Panc1 (cell line): ENCODE results near the gene PALB2. TPM values are rescaled to one million over a fixed set of nuclear protein-coding genes. Genes with fewer than 3 reads are reported as not detected.
"Not testable (repeated sequence)": the region's sequence is repeated elsewhere in the genome, so short reads cannot be mapped to it uniquely, and the experiment has no call there.

Experiments used
- ATAC-seq: fragments of 200-7000 bp; cut with Tn5 transposase; 2 replicates; pipeline ENCODE4 v1.9.1; 2020; ENCODE audit warnings: mild to moderate bottlenecking, moderate library complexity
- BruUV-seq: library from RNA; stranded (reverse); fragments of 400-500 nt; replicated peaks from 2 replicates; lab custom pipeline; 2021; lab: Mats Ljungman, UMichigan
- CTCF ChIA-PET: fragments of 300-600 bp; sonication (Branson Sonifier 250); formaldehyde crosslinking; loops from one replicate; lab custom pipeline; 2022; ENCODE audit warnings: antibody characterized with exemption; lab: Charles Lee
- POLR2A ChIA-PET: fragments of 300-600 bp; sonication (Branson Sonifier 250); formaldehyde crosslinking; loops from one replicate; lab custom pipeline; 2022; ENCODE audit warnings: antibody characterized with exemption; lab: Charles Lee
- DNase-seq: peaks from one replicate; pipeline ENCODE4 v3.0.0-alpha.2; 2010; ENCODE audit warnings: low read depth, low spot score
- H3K27ac ChIP-seq: 2 replicates; pipeline ENCODE4 v1.5.1; 2011; ENCODE audit warnings: mild to moderate bottlenecking, low read length, inconsistent platforms
- H3K27me3 ChIP-seq: fragments of 200-500 bp; sonication (Bioruptor generic); 2 replicates; pipeline ENCODE4 v1.6.0; 2014; ENCODE audit warnings: low read length, inconsistent platforms; ENCODE audit not compliant: control insufficient read depth, insufficient read depth
- H3K36me3 ChIP-seq: fragments of 200-500 bp; sonication (Bioruptor generic); 2 replicates; pipeline ENCODE4 v1.5.1; 2014; ENCODE audit warnings: inconsistent platforms, mild to moderate bottlenecking, low read length, moderate library complexity; ENCODE audit not compliant: control insufficient read depth, insufficient read depth
- H3K4me1 ChIP-seq: 2 replicates; pipeline ENCODE4 v1.5.1; 2011; ENCODE audit warnings: inconsistent platforms, mild to moderate bottlenecking, low read length, moderate library complexity; ENCODE audit not compliant: control insufficient read depth, insufficient read depth
- H3K4me3 ChIP-seq, 2 experiments: 2 replicates each; pipeline ENCODE4 v1.5.1; 2011 to 2012; ENCODE audit warnings: low read depth in 2 of 2, low read length in 2 of 2, mild to moderate bottlenecking in 2 of 2, inconsistent platforms in 1 of 2, moderate library complexity in 1 of 2
- H3K9me3 ChIP-seq: fragments of 200-500 bp; sonication (Bioruptor generic); 2 replicates; pipeline ENCODE4 v1.5.1; 2014; ENCODE audit warnings: low read depth, mild to moderate bottlenecking, inconsistent platforms, low read length, moderate library complexity; ENCODE audit not compliant: control insufficient read depth, insufficient read depth
- POLR2AphosphoS5 ChIP-seq: IDR thresholded peaks from 2 replicates; pipeline ENCODE4 v1.6.1; 2012; ENCODE audit warnings: mild to moderate bottlenecking, low read depth, low read length, moderate library complexity
- SIN3A ChIP-seq: IDR thresholded peaks from 2 replicates; pipeline ENCODE4 v1.6.1; 2012; ENCODE audit warnings: low read depth, mild to moderate bottlenecking, low read length, moderate library complexity, borderline replicate concordance; ENCODE audit not compliant: insufficient read depth
- TCF7L2 ChIP-seq: IDR thresholded peaks from 2 replicates; pipeline ENCODE4 v1.6.1; 2011; ENCODE audit warnings: mild to moderate bottlenecking, low read depth, low read length, inconsistent platforms
- in situ Hi-C: cut with HindIII; loops from 2 replicates; pipeline ENCODE4 v1.10.0; 2016; ENCODE audit warnings: low sequenced_read_pairs, low pct_unique_long_range_greater_than_20kb
- intact Hi-C: fragments of 100-400 bp; cut with micrococcal nuclease; formaldehyde crosslinking; loops from one replicate; pipeline ENCODE4 v1.10.0; 2022; ENCODE audit not compliant: unreplicated experiment
- total RNA-seq: library from RNA; stranded (reverse); gene quantifications from one replicate; pipeline ENCODE4 v1.2.1, GENCODE V29; 2021; ENCODE audit not compliant: unreplicated experiment
- TF ChIP-seq, protein P1 (sequence below): fragments of 450-650 bp; IDR thresholded peaks from 2 replicates; pipeline ENCODE4 v1.5.1; 2017; ENCODE audit warnings: mild to moderate bottlenecking
- TF ChIP-seq, protein P2 (sequence below), 2 experiments: IDR thresholded peaks; 2 replicates each; pipeline ENCODE4 v1.6.1; 2011 to 2012; ENCODE audit warnings: low read depth in 2 of 2, control low read depth in 1 of 2, low read length in 1 of 2, mild to moderate bottlenecking in 1 of 2, moderate library complexity in 1 of 2; ENCODE audit not compliant: insufficient read depth in 1 of 2

Gene PALB2
- total RNA-seq, 1 experiment from 2014 or later = 21.7 TPM

DNA sequence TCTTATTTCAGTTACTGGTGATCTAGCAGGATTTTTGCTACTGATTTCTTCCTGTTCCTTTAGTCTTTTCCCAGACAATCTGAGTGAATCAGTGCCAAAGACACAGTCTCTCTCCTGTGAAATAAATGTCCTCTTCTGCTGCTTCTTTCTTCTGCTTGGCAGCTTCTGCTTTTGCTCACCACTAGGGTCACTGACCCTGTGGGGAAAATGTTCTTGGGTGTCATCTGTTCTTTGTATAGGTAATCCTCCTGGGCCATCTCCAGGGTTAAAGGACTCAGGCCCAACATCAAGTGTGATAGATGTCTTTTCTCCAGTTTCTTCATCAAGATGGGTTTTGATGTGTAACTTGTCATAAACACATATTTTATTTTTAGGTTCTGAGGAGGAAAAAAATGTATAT, 5.2 kb downstream of the PALB2 start:
- peaks cover 17% of the 10 kb centered on the region for H3K36me3 ChIP-seq
- H3K4me1 ChIP-seq = no peaks in the 10 kb centered on the region
- POLR2A ChIA-PET = no interaction called here
- intact Hi-C loops (no loop called here), in situ Hi-C loops (no loop called here)
- no peaks in the 10 kb centered on the region for H3K27me3 ChIP-seq
- H3K27ac ChIP-seq = no peak overlapping the region
- DNase-seq = no peak
- H3K9me3 ChIP-seq = no peaks in the 10 kb centered on the region
- CTCF ChIA-PET = no interaction called here
- no peak for ATAC-seq
- no peak overlapping the region for H3K4me3 ChIP-seq
- BruUV-seq = no TSS peak
- TF ChIP-seq, protein P1, sequence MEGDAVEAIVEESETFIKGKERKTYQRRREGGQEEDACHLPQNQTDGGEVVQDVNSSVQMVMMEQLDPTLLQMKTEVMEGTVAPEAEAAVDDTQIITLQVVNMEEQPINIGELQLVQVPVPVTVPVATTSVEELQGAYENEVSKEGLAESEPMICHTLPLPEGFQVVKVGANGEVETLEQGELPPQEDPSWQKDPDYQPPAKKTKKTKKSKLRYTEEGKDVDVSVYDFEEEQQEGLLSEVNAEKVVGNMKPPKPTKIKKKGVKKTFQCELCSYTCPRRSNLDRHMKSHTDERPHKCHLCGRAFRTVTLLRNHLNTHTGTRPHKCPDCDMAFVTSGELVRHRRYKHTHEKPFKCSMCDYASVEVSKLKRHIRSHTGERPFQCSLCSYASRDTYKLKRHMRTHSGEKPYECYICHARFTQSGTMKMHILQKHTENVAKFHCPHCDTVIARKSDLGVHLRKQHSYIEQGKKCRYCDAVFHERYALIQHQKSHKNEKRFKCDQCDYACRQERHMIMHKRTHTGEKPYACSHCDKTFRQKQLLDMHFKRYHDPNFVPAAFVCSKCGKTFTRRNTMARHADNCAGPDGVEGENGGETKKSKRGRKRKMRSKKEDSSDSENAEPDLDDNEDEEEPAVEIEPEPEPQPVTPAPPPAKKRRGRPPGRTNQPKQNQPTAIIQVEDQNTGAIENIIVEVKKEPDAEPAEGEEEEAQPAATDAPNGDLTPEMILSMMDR = no peak
- TF ChIP-seq, protein P2, sequence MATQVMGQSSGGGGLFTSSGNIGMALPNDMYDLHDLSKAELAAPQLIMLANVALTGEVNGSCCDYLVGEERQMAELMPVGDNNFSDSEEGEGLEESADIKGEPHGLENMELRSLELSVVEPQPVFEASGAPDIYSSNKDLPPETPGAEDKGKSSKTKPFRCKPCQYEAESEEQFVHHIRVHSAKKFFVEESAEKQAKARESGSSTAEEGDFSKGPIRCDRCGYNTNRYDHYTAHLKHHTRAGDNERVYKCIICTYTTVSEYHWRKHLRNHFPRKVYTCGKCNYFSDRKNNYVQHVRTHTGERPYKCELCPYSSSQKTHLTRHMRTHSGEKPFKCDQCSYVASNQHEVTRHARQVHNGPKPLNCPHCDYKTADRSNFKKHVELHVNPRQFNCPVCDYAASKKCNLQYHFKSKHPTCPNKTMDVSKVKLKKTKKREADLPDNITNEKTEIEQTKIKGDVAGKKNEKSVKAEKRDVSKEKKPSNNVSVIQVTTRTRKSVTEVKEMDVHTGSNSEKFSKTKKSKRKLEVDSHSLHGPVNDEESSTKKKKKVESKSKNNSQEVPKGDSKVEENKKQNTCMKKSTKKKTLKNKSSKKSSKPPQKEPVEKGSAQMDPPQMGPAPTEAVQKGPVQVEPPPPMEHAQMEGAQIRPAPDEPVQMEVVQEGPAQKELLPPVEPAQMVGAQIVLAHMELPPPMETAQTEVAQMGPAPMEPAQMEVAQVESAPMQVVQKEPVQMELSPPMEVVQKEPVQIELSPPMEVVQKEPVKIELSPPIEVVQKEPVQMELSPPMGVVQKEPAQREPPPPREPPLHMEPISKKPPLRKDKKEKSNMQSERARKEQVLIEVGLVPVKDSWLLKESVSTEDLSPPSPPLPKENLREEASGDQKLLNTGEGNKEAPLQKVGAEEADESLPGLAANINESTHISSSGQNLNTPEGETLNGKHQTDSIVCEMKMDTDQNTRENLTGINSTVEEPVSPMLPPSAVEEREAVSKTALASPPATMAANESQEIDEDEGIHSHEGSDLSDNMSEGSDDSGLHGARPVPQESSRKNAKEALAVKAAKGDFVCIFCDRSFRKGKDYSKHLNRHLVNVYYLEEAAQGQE (IDR thresholded peaks at IDR 0.05; ENCODE audit: insufficient read depth in 1 of 2, low read depth in 2 of 2, low read length in 1 of 2) = no peak
- no peak for TF ChIP-seq TCF7L2
- no peak for TF ChIP-seq POLR2AphosphoS5
- TF ChIP-seq SIN3A = no peak

DNA sequence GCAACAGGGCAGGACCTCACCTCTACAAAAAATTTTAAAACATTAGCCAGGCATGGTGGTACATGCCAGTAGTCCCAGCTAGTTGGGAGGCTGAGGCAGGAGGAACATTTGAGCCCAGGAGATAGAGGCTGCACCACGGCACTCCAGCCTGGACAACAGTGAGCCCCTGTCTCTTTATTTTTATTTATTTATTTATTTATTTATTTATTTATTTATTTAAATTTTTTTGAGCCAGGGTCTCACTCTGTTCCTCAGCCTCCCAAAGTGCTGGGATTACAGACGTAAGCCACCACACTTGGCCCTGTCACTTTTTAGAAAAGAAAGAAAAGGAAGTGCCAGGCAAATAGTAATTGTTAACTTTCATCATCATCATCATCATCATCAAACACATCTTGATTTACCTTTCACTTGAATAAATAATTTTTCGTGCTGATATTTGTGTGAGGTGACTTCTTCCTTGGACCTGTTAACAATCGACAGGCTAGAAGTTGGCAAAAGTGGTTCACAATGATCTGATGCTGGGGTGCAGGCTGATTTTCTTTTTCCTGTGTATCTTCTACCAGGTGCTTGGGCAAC, 6.6 kb downstream of the PALB2 start:
- TF ChIP-seq, protein P2 (IDR thresholded peaks at IDR 0.05; ENCODE audit: insufficient read depth in 1 of 2, low read depth in 2 of 2, low read length in 1 of 2) = no peak
- TF ChIP-seq, protein P1 = no peak
- no peak for TF ChIP-seq SIN3A
- no peak for TF ChIP-seq TCF7L2
- TF ChIP-seq POLR2AphosphoS5 = no peak
- Histone ChIP-seq H3K36me3 (peaks cover 17% of the 10 kb centered on the region), H3K4me3 (no peak overlapping the region), H3K27ac (no peak overlapping the region), H3K9me3 (no peaks in the 10 kb centered on the region), H3K27me3 (no peaks in the 10 kb centered on the region), H3K4me1 (no peaks in the 10 kb centered on the region)
- BruUV-seq = no TSS peak
- ChIA-PET CTCF (no interaction called here), POLR2A (no interaction called here)
- intact Hi-C loops (no loop called here), in situ Hi-C loops (no loop called here)
- DNase-seq (no peak), ATAC-seq (no peak)

DNA sequence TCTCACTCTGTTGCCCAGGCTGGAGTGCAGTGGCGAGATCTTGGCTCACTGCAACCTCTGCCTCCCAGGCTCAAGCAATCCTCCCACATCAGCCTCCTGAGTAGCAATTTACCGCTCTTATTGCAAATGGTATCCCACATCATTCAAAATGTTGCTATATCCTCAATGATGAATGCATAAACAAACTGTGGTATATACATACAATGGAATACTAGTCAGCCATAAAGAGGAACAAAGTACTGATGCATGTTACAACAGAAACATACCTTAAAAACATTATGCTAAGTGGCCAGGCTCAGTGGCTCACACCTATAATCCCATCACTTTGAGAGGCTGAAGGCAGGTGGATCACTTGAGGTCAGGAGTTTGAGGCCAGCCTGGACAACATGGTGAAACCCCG, 9.2 kb downstream of the PALB2 start:
- in situ Hi-C loops, DNase-seq, intact Hi-C loops, ATAC-seq, POLR2A ChIA-PET, H3K27ac ChIP-seq, H3K27me3 ChIP-seq, BruUV-seq, CTCF ChIA-PET, H3K4me3 ChIP-seq, H3K4me1 ChIP-seq, H3K9me3 ChIP-seq: not testable (repeated sequence)
- H3K36me3 ChIP-seq = peaks cover 21% of the 10 kb centered on the region
